ENCODE results near the gene TINAGL1.

The TINAGL1 gene

GRCh38 chr1:31532173-31532572, 44.1 kb upstream of the TINAGL1 start:
- H3F3A ChIP-seq (ENCODE audit: insufficient read depth) = no peaks in the 10 kb centered on the region
- H3K4me3 ChIP-seq (ENCODE audit: insufficient read depth, low read length, poor library complexity, severe bottlenecking) = no peak overlapping the region
- no peaks in the 10 kb centered on the region for H3K9me2 ChIP-seq (replicated peaks; ENCODE audit: insufficient read depth, low read length)
- no peaks in the 10 kb centered on the region for H3K79me2 ChIP-seq (ENCODE audit: insufficient read depth, low read length)
- no peak overlapping the region for H3K4me2 ChIP-seq (ENCODE audit: low read depth, low read length, poor library complexity, severe bottlenecking)
- no peaks in the 10 kb centered on the region for H3K9me3 ChIP-seq (ENCODE audit: insufficient read depth, low read length)
- H4K20me1 ChIP-seq (ENCODE audit: low read depth, low read length) = no peaks in the 10 kb centered on the region
- H3K27ac ChIP-seq (ENCODE audit: low read depth, low read length) = no peak overlapping the region
- no peaks in the 10 kb centered on the region for H3K36me3 ChIP-seq (ENCODE audit: low read length)
- no peak overlapping the region for H3K9ac ChIP-seq (ENCODE audit: low read length)
- no peak for TF ChIP-seq EZH2phosphoT487 (conservative IDR thresholded peaks at IDR 0.05; ENCODE audit: low read length)
- no peak for TF ChIP-seq CTCF (IDR thresholded peaks at IDR 0.05; ENCODE audit: insufficient read depth, low read length, poor library complexity, severe bottlenecking)
- H2AFZ ChIP-seq (ENCODE audit: low read depth, low read length, severe bottlenecking) = no peak overlapping the region
- 0 out of 2 replicates have a peak, but pooled peaks cover 4% of the 10 kb centered on the region for H3K27me3 ChIP-seq (ENCODE audit: low read length)

DNA sequence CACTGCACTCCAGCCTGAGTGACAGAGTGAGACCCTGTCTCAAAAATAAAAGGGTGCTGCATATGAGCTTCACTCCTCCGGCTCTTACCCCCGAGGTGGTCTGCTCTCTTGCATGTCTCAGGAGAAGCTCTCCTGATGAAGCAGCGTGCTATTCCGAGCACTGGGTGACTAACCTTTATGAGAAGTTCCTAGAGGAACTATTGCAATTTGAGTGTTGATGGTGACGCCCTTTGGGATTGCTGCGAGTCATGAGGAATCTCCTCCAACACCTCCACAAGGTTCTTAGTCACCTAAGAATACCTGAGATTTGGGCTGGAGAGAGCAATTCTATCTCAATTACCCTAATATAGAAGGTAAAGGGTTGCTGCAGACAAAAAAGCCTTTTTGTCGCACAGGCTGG, 40.8 kb upstream of the TINAGL1 start:
- Histone ChIP-seq H3K9me3 (ENCODE audit: insufficient read depth, low read length) (no peaks in the 10 kb centered on the region), H3K9me2 (replicated peaks; ENCODE audit: insufficient read depth, low read length) (no peaks in the 10 kb centered on the region), H3K9ac (ENCODE audit: low read length) (no peak overlapping the region), H3K79me2 (ENCODE audit: insufficient read depth, low read length) (no peaks in the 10 kb centered on the region), H3K4me2 (ENCODE audit: low read depth, low read length, poor library complexity, severe bottlenecking) (no peak overlapping the region), H2AFZ (ENCODE audit: low read depth, low read length, severe bottlenecking) (no peak overlapping the region), H4K20me1 (ENCODE audit: low read depth, low read length) (no peaks in the 10 kb centered on the region), H3K36me3 (ENCODE audit: low read length) (no peaks in the 10 kb centered on the region), H3K27me3 (ENCODE audit: low read length) (0 out of 2 replicates have a peak, but pooled peaks cover under 1% of the 10 kb centered on the region), H3K4me3 (ENCODE audit: insufficient read depth, low read length, poor library complexity, severe bottlenecking) (no peak overlapping the region), H3F3A (ENCODE audit: insufficient read depth) (no peaks in the 10 kb centered on the region), H3K27ac (ENCODE audit: low read depth, low read length) (no peak overlapping the region)
- no peak for TF ChIP-seq EZH2phosphoT487 (conservative IDR thresholded peaks at IDR 0.05; ENCODE audit: low read length)
- no peak for TF ChIP-seq CTCF (IDR thresholded peaks at IDR 0.05; ENCODE audit: insufficient read depth, low read length, poor library complexity, severe bottlenecking)

GRCh38 chr1:31539329-31539728, 37.0 kb upstream of the TINAGL1 start:
- Histone ChIP-seq H3K27ac (ENCODE audit: low read depth, low read length) (no peak overlapping the region), H3K9me2 (replicated peaks; ENCODE audit: insufficient read depth, low read length) (no peaks in the 10 kb centered on the region), H2AFZ (ENCODE audit: low read depth, low read length, severe bottlenecking) (no peak overlapping the region), H3K36me3 (ENCODE audit: low read length) (no peaks in the 10 kb centered on the region), H3K9me3 (ENCODE audit: insufficient read depth, low read length) (no peaks in the 10 kb centered on the region), H3K27me3 (ENCODE audit: low read length) (no peaks in the 10 kb centered on the region), H3K79me2 (ENCODE audit: insufficient read depth, low read length) (no peaks in the 10 kb centered on the region), H4K20me1 (ENCODE audit: low read depth, low read length) (no peaks in the 10 kb centered on the region), H3F3A (ENCODE audit: insufficient read depth) (no peaks in the 10 kb centered on the region), H3K4me2 (ENCODE audit: low read depth, low read length, poor library complexity, severe bottlenecking) (no peak overlapping the region), H3K9ac (ENCODE audit: low read length) (no peak overlapping the region), H3K4me3 (ENCODE audit: insufficient read depth, low read length, poor library complexity, severe bottlenecking) (no peak overlapping the region)
- TF ChIP-seq CTCF (IDR thresholded peaks at IDR 0.05; ENCODE audit: insufficient read depth, low read length, poor library complexity, severe bottlenecking) (no peak), EZH2phosphoT487 (conservative IDR thresholded peaks at IDR 0.05; ENCODE audit: low read length) (no peak)
